Activated CD8-positive, alpha-beta memory T cell treated with anti-CD3 and anti-CD28 coated beads for 48 hours (primary cell): ENCODE measurements around the gene UBAP2.
A peak's percentile ranks its signal among the peaks of the same experiment; 100 is the strongest.

Experiments
- DNase-seq, 3 experiments: peaks; one replicate each; pipeline ENCODE4 v3.0.0-alpha.2; 2020; ENCODE audit warnings: low read depth in 2 of 3, low spot score in 2 of 3

Gene UBAP2, protein sequence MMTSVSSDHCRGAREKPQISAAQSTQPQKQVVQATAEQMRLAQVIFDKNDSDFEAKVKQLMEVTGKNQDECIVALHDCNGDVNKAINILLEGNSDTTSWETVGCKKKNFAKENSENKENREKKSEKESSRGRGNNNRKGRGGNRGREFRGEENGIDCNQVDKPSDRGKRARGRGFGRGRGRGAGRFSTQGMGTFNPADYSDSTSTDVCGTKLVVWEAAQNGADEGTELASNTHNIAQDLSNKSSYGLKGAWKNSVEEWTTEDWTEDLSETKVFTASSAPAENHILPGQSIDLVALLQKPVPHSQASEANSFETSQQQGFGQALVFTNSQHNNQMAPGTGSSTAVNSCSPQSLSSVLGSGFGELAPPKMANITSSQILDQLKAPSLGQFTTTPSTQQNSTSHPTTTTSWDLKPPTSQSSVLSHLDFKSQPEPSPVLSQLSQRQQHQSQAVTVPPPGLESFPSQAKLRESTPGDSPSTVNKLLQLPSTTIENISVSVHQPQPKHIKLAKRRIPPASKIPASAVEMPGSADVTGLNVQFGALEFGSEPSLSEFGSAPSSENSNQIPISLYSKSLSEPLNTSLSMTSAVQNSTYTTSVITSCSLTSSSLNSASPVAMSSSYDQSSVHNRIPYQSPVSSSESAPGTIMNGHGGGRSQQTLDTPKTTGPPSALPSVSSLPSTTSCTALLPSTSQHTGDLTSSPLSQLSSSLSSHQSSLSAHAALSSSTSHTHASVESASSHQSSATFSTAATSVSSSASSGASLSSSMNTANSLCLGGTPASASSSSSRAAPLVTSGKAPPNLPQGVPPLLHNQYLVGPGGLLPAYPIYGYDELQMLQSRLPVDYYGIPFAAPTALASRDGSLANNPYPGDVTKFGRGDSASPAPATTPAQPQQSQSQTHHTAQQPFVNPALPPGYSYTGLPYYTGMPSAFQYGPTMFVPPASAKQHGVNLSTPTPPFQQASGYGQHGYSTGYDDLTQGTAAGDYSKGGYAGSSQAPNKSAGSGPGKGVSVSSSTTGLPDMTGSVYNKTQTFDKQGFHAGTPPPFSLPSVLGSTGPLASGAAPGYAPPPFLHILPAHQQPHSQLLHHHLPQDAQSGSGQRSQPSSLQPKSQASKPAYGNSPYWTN

DNA sequence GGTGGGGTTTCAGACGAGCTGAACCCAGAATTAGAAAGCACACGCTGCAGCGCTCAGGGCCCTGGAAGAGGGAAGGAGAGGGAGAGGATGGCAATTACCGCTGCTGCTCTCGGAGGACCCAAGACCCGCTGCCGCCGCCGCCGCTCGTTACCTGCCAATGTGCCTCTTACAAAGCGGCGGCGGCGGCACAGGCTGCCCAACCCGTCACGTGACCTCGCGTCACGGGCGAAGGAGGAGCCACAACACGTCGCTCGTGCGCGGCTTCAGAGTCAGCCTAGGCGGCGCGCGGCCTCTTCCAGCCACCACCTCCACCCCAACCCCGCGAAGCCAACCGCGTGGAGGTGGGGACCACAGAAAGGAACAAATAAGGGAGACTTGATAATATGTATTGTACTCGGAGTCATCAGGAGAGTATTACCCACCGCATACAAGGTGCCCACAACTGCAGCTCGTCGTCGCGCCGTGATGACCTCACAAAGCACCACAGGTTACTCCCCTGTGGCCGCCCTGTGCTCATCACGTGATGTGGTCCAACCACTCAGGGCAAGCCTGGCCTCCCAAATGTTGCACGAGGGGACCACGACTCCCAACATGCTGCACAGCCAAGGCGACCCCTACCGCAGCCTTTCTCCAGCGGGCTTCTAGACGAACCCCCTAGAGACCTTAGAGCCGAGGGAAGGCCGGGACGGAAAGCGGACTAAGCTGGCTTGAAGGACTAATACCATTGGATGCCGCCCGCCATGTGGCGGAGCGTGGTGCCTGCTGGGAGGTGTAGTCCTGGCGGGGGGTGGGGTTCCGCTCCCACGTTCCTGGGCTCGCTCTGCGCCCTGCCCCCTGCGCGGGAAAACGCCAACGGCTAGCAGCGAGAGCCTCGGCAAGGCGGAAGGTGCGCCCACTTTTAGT lies at the start of gene UBAP2:
TSS of gene UBAP2 (minus strand) at position 161 of the 903 bp plus-strand sequence. CDS start 31,739 bp downstream, outside the sequence.
- DNase-seq: peak; percentile 91 to 99 (median 97)

DNA sequence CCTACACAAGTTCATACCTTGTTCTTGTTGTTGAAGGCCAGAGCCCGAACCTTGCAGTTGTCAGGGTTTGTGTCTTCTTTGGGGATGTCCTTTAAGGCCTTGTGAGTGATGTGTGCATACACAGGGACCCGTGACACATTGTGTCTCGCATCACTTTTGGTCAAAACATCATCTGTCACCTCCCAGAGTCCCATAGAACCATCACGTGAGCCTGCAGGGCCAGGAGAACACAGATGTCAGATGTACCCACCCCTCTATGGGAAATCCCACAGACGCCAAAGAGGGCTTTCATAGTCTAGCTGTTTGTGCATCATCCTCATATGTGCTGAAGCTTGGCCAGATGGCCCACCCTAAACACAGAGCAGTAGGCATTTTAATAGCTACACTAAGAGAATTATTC lies 49.6 kb upstream of the UBAP2 start:
- no peak for DNase-seq

DNA sequence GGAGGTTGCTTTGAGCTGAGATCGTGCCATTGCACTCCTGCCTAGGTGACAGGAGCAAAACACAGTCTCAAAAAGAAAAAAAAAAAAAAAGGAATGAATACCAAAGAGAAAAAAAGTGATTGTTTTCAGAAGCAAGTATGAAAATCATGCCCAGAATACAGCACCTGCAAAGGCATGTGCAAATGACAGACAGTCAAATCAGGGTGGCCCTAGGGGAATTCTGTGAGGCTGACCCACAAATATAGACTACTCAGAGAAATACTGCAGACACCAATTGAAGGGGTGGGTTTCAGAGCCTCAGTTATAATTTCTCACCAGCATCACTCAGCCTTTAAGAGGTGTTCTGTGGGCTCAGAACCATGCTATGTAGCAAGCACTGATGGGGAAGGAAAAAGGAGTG lies 49.2 kb upstream of the UBAP2 start:
- no peak for DNase-seq

DNA sequence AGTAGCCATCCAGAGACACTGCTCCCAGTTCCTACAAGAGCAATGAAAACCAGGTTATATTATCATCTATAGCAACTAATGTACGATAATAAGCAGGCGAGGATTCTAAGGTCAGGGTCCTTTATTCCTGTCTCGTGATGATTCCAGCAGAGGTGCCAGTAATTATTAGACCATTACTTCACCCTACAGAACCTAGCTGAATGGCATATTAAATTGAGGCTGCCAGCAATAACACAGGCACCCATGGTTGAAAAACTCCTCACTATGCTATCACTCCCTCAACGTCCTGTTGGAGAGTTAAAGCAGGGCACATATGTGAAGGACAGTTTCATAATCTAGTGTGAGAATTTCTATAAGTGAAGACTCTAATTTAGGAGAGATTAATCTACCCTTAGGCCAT lies 48.1 kb upstream of the UBAP2 start:
- DNase-seq: no peak

DNA sequence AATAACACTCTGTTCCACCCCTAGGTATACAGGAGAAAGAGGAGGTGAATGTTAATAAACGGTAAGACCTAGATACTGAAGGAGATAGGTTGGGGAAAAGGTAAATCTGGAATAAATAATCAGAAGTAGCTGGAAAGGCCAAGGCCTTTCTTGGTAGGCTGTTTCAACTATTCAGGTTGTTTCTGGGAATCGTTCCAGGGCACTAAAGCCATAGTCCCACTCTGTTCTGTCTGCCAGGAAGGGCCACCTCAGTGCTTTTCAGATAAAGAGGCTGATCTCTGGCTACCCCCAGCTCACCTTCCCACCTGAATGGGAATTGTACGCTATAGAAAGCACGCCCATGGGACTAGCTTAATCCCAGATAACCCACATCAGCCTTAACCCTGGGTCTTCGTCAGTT lies 44.9 kb upstream of the UBAP2 start:
- DNase-seq: no peak

DNA sequence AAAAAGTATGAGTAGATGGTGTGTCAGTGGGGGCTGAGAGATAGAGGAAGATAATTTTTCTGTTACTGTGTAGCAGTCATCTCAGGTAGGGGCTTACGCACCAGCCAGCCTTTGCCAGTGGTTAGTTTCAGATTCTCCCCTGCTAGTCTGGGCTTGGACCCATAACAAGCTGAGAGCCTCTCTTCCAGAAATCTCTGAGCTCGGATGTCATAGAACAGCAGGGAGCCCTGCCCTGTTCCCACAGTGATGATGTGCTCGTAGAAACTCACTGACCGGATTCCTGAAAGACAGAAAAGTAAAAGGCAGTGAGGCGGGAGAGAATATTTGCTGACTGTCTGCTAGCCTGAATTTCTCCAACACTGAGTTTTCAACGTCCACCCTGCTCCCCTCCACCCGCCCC lies 40.6 kb upstream of the UBAP2 start:
- DNase-seq: no peak

DNA sequence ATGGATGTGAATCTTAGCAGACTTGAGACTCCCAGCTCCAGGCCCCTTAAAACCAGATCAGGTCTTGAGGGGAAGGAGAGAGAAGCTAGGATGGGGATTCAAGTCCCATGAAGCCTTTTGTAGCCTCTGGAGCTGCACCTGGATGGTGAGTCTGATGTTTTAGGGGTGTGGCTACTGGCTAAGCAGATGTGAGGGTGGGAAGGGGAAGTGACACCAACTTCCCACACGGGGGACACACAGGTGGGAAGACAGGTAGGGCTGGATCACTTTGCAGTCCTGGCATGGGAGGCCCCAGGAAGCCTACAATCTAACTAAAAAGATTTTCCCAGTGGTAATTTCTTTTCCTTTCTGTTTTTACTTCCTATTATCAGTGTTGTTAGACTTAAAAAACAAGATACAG lies 38.7 kb upstream of the UBAP2 start:
- DNase-seq: no peak

DNA sequence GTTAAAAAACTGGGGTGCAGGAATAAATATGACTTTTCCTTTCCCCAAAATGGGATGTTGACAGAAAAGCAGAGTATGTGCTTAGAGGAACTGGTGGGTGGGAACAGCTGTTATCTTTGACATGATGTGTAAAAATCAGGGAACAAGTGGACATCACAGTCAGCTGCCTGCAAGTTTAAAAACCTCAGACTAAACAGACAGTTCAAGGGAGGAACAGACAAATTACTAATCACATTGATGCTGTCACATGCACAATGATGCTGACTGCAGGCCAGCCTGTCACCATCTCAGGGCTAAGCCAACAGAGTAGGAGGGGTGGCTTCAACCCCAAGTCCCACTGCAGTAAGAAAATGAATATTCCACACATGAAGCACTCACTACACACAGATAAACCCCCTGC lies 38.2 kb upstream of the UBAP2 start:
- no peak for DNase-seq

DNA sequence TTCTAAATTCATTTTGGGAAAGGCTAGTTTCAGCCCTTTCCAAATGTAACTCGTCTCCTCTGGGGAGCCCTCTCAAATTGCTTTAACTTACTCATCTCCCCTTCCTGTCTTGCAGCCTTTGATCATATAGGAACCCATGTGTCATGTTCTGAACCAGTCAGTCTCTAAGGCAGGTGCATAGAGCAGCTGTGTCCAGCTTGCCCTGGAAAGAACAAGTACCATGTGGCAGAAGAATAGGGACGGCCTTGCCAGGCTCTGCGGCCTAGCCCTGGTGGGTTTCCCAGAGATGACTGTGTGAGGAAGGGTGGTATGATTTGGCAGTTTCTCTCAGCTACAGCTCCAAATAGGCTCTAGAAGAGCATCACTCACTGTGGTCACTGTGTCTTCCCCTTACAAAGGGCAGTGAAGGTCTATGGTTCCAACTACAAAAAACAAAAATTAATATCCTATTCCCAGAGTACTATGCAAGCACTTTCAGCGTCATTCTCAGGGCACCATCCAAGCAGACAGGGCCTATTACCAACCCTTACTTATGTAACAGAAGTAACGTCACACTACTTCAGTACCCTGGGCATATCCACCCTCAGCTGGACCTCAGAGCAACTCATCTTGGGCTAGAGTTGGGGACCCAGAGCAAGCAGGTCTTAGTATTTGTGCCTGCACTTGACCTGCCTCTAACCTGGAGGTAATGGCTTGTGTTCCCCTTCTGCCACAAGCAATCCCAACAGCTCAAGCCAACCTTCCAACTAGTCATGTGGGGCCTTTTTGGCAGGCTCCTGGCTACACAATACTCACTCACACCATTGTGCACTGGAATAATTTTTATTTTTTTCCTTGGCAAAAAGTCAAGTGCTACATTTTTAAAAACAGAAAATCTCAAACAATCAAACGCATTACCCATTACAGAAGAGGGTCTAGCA lies 37.2 kb upstream of the UBAP2 start:
- DNase-seq: no peak

DNA sequence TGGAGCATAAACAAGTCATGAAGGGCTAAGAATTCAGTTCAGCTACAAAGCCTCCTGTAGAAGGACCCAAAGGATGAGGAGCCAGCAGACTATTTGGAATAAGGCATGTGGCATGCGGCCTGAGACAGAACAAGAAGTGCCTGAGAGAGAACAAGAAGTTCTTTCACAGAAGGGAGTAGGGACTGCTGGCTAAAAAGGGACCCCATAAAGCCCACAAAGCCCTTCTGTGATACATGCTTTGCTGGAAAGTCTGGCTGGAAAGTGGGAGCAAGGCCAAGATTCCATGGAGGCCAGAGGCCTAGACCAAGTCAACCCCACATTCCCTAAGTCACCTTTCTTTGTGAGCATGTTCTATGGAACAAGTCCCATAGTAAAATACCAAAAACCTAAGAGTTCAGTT lies 35.9 kb upstream of the UBAP2 start:
- no peak for DNase-seq

DNA sequence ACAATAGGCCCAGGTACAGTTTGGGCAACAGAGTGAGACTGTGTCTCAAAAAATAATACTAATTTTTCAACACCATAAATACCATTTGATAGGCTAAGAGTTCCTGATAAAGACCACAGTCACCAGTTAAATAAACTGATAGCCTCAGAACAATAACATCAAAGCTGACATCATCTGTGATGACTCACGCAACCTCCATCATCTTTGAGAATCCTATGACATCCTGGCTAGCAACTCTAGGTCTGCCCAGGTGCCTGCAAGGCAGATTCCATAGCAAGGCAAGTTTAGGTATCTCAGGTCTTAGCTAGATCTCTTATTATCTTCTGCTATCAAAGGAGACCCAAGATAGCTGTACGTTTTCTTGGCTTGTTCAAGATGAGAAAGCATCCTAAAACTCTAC lies 30.5 kb upstream of the UBAP2 start:
- no peak for DNase-seq

DNA sequence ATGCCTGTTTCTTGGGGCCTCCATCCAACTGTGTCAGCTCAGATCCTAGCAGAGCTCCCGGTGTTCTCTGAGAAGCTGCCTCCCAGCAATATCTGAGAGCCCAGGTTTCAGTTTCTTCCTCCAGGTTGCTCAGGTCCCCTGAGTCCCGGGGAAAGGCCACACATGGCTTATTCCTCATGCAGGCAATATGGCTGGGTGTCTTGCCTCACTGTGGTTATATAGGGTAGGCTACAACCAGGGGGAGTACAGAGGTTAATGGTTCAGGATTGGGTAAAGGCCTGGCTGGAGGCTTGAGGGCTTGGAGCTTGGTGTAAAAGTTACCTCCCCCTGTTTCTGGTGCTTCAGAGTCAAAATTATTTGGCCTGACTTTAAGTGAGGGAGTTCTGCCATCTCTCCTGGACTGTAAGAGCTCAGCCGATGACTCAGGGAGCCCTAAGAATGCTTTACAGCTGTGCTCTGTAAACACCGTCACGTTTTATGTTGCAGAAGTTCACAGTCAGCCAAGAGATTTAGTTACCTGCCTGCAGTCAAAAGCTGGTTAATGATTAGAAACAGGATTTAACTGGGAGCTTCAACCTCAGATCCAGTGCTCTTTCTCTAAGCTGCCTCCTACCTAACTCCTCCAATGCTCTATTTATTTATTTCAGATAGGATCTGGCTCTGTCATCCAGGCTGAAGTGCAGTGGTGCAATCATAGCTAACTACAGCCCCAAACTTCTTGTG lies 24.3 kb upstream of the UBAP2 start:
- no peak for DNase-seq

DNA sequence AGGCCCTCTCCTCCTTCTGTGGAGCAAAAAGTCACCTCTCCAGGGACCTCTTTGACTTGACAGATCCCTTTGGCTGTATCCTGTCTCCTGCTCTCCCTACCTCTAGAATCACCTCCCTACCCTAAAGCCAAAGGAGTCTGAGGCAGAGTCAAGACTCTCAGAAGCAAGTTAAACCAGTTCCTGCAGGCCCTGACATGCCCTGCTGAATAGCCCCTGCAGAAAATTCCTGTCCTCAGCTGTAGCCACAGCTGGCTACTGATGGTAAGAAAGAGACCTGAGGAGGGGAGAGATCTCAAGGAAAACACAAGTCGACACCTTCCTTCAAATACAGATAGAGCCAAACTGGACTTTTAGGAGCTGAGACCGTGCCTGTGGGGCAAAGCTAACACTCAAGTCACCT lies 23.7 kb upstream of the UBAP2 start:
- DNase-seq: no peak

DNA sequence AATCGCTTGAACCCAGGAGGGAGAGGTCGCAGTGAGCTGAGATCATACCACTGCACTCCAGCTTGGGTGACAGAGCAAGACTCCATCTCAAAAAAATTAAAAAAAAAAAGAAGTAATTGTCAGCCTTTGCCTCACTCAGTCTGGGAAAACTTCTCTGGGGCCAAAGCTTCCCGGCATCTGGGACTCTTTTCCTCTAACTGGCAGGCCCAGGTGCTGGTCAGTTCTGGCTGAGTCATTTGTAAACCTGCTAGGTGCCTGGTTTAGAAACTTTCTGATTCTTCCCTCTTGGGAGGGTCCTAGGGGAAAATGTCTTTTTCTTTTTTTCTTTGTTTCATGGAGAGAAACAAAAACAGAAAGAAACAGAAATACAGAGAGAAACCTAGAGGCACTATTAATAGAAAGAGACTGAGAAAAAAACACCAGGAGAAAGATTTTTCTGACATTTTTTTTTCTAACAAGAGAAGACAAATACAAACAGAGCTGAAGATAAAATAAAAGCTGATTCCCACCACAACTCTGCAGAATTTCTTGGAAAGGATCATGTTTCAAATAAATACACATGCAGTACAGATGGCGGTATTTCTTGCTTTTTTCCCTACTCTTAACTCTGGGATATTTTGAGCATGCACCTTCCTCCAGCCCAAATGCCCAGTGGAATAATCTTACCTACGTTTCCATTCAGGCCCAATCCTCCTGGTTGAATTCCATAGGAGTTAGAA lies 22.1 kb upstream of the UBAP2 start:
- no peak for DNase-seq

DNA sequence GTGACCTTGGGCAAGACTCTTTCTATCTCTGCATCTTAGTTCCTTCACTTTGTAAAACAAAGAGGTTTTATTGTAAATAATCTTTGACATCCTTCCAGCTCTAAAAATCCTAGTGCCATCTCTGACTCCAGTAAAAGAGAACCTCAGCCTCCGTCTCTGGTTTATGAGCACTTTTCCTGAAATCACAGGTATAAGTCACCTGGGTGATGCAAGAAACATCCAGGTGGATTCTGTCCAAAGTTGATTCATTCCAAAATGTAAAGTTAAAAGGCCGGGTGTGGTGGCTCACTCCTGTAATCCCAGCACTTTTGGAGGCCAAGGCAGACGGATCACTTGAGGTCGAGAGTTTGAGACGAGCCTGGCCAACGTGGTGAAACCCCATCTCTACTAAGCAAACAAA lies 21.1 kb upstream of the UBAP2 start:
- no peak for DNase-seq

DNA sequence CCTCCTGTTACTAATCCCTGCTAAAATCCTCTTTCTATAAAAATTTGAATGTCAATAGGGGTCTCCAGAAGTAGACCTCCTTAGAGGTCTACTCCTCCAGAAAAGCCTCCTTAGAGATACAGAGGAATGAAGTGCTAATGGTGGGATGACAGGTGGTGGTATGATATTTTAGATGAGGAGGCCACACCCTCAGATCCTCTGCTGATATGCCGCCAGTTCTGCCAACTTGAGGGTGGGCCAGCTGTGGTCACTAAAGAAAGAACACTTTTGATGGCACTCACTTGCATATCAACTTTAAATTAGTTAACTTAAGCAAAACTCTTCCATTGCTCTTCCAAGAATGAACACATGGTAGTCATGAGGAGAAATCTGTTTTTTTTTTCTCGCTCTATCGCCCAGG lies 16.9 kb upstream of the UBAP2 start:
- no peak for DNase-seq

DNA sequence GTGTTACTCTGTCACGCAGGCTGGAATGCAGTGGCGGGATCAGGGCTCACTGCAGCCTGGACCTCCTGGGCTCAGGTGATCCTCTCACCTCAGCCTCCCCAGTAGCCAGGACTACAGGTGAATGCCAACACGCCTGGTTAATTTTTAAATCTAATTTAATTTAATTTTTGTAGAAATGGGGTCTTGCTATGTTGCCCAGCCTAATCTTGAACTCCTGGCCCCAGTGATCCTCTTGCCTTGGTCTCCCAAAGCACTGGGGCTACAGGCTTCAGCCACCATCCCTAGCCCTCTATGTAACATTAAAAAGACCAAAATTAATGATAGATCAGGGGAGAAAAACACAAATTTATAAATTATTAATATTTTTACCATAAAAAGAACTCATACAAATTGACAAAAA lies 11.3 kb upstream of the UBAP2 start:
- DNase-seq: no peak

DNA sequence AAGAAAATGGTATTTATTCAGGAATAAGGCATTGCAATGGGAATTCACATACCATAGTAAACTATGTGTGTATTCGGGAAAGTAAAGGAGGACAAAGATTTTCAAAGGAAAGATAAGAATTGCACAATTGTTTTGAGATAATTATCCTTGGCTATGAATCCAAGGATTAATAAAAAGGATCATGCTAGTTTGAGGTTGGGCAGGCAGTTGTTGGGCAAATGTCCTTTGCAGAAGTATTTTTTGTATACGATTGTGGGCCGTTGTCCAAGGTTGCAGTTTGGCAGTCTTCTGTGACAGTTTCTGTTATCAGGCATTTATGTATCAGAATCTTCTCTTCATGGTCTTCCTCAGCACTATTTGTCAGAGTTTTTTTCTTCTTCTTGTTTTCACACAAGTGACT lies 10.6 kb upstream of the UBAP2 start:
- DNase-seq: no peak
